Measurements from ENCODE around the gene PILRA.
"Not testable (repeated sequence)": the region's sequence is repeated elsewhere in the genome, so short reads cannot be mapped to it uniquely, and the experiment has no call there.

Gene PILRA

DNA sequence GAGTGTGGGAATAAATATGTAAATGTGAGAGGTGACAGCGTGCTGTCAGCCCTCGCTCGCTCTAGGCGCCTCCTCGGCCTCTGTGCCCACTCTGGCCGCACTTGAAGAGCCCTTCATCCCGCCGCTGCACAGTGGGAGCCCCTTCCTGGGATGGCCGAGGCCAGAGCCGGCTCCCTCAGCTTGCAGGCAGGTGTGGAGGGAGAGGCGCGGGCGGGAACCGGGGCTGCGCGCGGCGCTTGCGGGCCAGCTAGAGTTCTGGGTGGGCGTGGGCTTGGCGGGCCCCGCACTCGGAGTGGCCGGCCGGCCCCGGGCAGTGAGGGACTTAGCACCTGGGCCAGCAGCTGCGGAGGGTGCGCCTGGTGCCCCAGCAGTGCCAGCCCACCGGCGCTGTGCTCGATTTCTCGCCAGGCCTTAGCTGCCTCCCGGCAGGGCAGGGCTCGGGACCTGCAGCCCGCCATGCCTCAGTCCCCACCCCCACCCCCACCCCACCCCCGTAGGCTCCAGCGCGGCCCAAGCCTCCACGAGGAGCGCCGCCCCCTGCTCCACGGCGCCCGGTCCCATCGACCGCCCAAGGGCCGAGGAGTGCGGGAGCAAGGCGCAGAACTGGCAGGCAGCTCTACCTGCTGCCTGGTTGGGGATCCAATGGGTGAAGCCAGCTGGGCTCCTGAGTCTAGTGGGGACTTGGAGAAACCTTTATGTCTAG lies 8.4 kb downstream of the PILRA start:
- not testable (repeated sequence) for DNase-seq

DNA sequence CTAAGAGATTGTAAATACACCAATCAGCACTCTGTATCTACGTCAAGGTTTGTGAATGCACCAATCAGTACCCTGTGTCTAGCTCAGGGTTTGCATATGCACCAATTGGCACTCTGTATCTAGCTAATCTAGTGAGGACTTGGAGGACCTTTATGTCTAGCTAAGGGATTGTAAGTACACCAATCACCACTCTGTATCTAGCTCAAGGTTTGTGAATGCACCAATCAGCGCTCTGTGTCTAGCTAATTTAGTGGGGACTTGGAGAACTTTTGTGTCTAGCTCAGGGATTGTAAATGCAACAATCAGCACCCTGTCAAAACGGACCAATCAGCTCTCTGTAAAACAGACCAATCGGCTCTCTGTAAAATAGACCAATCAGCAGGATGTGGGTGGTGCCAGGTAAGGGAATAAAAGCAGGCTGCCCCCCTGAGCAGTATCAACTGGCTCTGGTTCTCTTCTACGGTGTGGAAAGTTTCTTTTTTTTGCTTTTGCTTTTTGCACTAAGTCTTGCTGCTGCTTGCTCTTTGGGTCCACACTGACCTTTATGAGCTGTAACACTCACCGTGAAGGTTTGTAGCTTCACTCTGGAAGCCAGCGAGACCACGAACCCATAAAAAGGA lies 9.1 kb downstream of the PILRA start:
- not testable (repeated sequence) for DNase-seq

DNA sequence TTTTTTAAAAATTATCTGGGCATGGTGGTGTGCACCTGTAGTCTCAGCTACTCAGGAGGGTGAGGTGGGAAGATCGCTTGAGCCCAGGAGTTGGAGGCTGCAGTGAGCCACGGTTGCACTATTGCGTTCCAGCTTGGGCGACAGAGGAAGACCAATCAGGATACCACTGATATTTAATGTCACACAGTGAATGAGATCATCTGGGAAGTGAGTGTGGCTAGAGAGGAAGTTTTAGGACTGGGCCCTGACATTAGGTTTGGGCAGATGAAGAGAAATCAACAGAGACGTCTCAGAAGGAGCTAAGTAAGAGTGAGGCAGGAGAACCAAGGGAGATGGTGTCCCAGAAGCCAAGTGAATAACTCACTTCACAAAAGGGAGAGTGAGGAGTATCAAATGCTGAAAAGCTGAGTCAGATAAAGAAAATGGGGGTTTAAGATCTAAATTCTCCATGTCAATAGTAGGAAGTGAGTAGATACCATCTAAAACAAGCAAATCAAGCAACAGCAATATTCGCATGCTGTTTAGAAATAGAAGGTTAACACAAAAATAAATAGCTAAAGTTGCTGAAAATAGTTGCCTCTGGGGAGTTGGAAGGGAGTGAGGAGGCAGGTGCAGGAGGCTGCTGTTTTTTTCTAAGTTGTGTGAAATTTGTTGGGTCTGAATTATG lies 11.5 kb downstream of the PILRA start:
- no peak for DNase-seq

DNA sequence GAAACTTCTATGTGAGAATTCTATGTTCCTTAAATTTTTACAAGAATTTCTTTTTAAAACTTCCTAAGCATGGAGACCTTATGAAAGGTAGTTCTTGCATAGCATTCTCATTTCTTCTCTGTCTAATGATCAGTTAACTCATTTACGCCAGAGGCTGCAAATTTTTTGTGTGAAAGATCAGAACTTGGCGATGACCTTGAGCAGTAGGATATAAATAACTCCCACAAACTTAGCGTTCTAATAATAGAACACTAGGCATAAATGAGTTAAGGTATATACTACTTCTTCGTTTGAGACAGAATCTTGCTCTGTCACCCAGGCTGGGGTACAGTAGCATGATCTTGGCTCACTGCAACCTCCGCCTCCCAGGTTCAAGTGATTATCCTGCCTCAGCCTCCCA lies 13.7 kb downstream of the PILRA start:
- no peak for DNase-seq

DNA sequence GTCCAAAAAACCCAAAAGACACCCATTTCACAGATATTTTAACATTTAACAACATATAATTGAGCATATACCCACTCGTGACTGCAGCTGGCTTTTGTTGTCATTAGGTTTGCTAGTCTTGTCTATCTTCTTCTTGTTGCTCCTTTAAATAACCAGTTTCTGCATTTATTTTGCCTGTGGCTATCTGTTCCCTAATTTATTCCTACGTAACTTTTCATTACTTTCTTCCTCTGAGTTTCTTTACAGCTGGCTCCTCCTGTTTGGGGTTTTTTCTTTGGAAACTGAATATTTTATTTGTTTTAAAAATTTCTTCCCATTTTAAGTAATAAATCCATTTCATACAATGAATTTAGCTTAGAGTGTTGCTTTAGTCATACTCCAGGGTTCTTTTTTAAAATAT lies 14.4 kb downstream of the PILRA start:
- no peak for DNase-seq

DNA sequence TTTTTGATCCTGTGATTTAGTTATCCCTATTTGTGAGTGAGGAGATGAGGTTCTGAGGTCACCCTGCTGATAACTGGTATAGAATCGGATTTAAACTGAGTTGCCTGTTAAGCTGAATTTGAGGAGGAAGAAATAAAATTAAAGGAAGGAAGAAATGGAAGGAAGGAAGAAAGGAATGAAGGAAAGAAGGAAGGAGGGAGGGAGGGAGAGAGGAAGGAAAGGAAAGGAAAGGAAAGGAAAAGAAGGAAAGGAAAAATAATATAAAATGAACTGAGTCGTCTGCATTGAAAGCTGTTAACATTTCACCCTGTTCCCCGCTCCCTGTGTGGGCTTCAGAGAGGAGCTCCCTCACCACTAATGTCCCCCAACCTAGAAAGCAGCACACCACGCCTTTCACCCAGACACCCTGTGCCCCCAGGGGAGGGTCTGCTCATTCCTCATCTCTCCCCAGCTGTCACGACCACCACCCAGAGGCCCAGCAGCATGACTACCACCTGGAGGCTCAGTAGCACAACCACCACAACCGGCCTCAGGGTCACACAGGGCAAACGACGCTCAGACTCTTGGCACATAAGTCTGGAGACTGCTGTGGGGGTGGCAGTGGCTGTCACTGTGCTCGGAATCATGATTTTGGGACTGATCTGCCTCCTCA lies 16.3 kb downstream of the PILRA start:
- no peak for DNase-seq

DNA sequence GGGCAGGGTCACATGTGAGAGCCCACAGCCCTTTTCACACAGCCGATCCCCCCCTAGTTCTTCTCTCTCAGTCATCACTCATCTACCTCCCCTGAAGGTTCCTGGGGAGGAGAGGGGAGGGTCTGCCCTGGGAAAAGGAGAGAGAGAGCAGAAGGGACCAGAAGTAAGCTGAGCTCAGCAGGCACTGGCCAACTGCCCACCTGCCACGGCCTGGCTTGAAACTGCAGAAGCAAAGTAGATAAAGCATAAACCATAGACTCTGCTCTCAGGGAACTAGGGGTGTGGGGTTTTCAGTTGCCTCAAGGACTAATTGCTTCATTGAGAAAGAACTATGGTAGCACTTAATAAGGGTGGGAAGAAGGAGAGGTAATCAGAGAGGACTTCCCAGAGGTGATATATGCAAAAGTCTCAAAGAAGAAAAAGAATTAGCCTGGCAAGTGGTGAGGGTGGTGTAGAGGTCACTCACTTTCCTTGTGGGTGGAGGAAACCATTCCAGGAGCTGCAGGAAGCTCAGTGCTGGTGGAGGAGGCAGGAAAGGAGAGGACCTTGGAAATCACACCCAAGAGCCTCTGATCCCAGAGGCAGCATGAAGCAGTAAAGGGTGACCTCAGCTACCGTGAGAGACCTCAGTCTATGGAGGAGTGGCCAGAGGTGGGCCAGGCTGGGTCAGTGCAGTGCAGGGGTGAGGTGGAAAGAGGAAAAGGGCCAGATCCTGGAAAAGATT lies 17.2 kb downstream of the PILRA start:
- no peak for DNase-seq

DNA sequence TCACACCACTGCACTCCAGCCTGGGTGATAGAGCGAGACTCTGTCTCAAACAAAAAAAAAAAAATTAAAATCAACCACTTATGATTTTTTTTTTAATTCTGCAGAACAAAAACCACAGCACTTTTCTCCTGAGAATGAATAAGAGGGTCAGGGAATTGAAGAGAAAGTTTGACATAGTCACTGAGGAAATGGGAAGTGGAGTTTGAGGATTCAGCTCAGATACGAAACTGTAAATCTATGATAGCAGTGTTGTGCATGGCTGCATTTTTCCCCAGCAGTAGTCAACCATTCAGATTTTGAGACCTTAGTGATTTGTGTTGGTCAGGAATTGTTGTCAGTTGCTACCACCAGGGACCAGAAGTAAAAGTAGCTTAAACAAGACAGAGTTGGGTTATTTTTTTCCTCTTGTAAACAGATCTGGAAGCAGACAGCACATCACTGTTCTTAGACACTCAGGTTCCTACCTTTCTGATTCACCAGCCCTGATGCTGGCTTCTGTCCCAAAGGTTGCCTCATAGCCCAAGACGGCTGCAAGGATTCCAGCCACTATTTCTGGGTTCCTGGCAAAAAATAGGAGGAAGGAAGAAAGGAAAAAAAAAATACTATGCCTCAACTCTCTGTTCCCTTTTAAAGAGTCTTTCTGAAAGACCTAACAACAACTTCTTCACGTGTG lies 20.1 kb downstream of the PILRA start:
- DNase-seq: no peak

DNA sequence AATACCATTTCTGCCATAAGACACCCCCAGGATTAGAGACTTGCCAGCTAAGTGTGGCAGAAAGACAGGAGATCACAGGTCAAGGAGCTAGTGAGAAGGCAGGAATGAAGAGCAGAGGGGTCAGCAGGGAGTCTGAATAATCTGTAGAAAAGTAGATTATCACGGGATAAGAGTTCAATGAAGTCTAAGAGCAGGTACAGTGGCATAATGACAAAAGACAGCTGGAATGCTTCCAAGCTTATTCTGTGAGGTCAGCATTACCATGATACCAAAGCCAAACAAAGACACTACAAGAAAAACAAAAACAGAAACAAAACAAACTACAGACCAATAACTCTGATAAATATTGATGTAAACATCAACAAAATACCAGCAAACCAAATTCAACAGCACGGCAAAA lies 20.8 kb downstream of the PILRA start:
- no peak for DNase-seq

DNA sequence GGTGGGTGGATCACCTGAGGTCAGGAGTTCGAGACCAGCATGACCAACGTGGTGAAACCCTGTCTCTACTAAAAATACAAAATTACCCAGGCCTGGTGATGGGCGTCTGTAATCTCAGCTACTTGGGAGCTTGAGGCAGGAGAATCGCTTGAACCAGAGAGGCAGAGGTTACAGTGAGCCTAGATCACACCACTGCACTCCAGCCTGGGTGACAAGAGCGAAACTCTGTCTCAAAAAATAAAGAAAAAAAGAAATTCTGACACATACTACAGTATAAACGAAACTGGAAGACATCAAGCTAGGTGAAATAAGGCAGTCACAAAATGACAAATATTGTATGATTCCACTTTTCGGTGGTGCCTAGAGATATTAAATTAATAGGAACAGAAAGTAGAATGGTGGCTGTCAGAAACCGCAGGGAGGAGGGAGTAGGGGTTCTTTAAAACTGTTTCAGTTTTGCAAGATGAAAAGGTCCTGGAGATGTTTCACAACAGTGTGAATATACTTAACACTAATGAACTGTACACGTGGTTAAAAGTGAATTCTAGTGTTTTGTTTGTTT lies 23.2 kb downstream of the PILRA start:
- peak; percentile 89 for DNase-seq

DNA sequence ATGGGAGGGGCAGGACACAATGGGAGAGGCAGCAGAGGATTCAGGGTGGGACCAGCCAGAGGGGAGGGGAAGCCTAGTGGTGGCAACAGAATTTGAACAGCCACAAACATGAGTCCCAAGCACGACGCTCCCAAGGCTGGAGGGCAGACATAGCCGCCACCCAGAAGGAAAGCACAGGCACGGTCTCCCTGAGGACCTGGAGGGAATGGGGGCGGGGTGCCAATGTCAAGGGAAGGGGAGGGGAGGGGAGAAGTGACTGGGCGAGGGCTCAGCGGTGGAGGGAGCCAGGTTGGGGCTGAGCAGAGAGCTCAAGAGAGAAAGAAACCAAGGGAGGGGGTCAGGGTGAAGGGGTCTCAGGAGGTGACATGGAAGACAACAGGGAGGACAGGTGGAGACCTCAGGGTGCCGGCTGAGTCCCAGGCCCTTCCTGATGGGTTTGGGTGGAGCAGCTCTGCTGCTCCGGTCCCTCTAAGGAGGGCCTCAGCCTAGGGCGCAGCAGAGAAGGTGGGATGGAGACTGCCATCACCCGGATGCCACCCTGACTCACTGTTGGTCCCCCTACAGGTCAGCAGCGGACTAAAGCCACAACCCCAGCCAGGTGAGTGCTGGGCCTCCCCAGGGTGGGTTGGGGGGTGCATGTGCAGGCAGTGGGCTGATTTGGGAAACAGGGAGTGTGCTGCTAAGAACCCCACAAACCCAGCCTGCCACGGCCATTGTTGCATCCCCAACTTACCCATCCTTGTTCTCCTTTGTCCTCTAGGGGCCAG lies 24.2 kb downstream of the PILRA start:
- no peak for DNase-seq

DNA sequence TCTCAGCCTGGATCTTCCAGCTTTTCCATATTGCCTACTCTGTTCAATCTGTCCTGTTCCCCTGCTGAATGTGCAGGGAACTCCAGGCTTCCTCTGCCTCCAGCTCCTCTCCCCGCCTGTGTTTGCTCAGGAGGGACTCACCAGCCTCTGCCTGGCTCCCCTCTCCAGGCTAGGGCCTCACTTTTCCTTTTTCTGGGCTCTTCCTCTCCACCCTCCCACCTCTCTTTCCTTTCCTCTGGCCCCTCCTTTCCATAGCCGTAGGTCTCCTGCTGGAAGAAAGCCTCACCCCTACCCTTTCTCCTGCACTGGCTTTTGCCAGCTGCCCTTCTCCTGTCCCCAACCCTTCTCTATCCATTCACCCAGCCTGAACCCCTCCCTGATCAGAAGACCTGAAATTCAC lies 25.0 kb downstream of the PILRA start:
- DNase-seq: no peak

DNA sequence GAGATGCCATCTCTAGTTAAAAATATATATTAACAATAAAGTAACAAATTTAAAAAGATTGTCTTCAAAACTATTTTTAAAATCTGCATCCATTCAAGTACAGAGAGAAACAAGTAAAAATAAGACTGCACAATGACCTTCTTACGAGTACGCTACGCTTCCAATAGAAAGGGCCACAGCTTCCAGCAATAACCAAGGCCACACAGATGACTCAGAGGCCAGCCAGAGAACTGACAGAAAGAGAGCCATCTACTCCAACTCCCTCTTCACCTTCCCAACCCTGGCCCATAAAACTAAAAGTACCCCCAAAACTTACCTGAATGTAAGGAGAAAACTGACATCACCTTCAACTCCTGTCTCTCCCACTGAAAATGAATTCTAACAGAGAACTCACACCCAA lies 26.8 kb downstream of the PILRA start:
- DNase-seq: no peak

DNA sequence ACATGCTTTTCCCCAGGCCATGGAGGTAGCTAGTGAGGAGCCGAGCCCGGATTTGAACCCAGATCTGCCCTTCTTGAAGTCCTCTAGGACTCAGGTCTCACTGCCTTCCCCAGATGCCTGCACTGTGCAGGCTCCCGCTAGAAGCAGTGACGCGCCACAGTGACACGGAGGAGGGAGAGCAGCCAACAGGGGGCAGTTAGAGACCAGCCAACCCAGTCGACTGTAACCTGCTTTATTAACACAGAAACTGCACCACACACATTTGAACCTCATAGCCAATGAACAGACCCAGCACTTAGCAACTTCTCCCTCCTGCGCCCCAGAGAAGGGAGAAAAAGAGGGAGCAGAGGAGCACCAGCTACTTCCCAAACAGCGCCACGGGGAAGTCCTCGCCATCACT lies 27.4 kb downstream of the PILRA start:
- peak; percentile 16 for DNase-seq

DNA sequence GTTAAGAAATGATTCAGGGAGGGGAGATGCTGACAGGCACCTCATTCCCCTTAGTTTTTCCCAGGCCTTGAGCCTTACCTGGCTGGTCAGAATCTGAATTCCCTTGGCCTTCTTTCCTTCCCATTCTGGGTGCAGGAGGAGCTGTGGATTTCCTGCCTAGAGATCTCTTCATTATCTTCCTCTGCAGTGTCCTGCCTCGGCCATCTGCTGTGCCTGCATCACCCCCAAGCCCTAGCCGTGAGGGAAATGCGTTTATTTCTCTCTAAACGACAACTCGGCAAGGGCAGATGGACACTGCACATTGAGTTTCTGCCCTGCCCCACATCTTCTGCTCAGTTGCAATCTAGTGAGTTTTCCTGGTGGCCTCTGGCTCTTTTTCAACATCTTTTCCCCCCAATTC lies 28.5 kb downstream of the PILRA start:
- no peak for DNase-seq

DNA sequence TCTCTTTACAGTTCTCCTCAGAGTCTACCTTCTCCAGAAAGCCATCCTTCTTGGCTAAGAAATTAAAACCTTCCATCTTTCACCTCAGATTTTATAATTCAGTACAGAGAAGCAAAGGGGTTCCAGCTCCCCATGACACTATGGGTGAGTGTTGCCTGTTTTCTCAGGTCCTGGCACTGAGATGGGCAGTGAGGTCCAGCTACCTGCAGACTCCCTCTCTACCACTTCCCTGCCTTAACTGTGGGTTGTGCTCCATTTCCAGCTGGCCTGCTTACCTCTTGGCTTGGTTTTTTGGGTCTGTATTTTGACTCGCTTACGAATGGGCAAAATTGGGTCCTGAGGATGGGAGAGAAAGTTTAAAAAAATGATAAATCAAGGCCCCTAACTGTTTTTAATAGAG lies 29.0 kb downstream of the PILRA start:
- DNase-seq: no peak

DNA sequence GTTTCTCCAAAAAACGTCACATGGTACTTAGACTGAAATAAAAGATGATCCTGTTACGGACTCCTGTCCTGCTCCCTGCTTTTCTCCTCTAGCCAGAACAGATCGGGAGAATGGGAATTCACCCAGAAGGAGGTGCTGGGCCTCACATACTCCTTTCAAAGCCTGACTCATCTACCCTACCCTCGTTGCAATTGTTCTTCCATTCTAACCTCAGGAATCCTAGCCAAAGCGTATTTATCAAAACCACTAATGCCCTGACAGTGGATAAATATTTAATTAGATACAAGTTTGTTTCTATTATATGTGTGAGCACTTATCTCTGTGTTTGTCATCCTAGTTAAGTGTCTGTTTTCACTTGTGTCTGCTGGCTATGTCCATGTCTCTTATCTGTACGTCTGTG lies 33.5 kb downstream of the PILRA start:
- no peak for DNase-seq

DNA sequence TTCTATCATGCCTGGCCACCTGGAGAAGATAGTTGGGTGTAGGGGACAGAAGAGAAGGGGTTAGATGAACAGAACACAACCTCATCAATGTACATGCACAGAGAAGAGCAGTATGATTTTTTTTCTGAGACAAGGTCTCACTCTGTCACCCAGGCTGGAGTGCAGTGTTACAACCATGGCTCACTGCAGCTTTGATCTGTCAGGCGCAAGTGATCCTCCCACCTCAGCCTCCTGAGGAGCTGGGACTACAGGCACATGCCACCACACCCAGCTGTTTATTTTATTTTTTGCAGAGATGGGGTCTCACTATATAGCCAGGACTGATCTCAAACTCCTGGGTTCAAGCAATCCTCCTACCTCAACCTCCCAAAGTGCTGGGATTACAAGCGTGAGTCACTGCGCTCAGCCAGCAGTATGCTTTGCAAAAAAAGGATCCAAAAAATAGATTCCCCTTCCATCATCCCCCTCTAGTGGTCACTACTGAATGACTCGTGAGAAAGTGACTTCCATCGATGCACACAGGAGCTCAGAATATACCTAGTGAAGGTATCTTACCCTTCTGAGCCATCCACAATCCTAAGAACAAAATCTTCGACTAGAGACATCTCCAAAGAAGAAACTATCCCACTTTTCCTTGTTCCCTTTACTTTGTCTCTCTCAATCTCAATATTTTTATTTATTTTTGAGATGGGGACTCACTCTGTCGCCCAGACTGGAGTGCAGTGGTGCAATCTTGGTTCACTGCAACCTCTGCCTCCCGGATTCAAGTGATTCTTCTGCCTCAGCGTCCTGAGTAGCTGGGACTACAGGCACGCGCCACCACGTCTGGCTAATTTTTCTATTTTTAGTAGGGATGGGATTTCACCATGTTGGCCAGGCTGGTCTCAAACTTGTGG lies 34.2 kb downstream of the PILRA start:
- peak; percentile 74 for DNase-seq

DNA sequence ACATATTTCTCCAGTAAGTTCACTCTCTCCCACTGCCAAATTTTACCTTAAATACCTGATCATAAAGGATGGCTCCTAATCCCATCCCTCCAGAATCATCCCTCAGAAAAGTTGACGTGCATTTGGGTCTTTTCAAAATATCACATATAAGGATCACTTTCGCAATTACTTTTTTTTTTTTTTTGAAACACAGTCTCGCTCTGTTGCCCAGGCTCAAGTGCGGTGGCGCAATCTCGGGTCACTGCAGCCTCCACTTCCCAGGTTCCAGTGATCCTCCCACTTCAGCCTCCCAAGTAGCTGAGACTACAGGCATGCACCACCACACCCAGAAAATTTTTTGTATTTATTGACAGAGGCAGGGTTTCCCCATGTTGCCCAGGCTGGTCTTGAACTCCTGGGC lies 37.8 kb downstream of the PILRA start:
- no peak for DNase-seq

DNA sequence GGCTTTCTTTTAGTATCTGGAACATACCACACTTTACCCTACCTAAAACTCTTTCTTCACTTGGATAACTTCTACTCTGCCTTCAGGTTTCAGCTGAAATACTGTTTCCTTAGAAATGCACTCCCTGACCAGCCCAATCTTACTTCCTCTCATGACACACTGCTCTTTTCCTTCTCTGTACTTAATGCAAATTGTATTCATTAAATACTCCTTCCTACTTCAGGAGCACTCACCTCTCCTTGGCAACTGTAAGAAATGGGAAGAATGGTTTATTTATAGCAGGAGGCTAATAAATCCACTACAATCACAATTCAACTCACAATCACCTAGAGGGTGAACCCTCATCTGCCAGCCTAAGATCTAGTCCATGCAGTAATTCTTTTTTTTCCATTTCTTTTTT lies 40.1 kb downstream of the PILRA start:
- no peak for DNase-seq
